Liver (tissue), 9 donors: ENCODE measurements around the gene OTOF. TPM values are rescaled to one million over a fixed set of nuclear protein-coding genes. Genes with fewer than 3 reads are reported as not detected.

Experiments used
- DNase-seq: peaks from one replicate; pipeline ENCODE4 v3.0.0-alpha.2; 2017; ENCODE audit warnings: low spot score
- H3K27ac ChIP-seq, 2 donors: one replicate each; pipeline ENCODE4 v1.7.0; 2013; ENCODE audit warnings: inconsistent platforms in 2 of 2, low read length in 2 of 2, control low read depth in 1 of 2, low read depth in 1 of 2, mild to moderate bottlenecking in 1 of 2
- H3K27me3 ChIP-seq, 4 donors: one replicate each; pipeline versions ENCODE4 v1.6.1 to v1.7.0; 2013; ENCODE audit warnings: low read length in 3 of 4, inconsistent platforms in 1 of 4, mild to moderate bottlenecking in 1 of 4, moderate library complexity in 1 of 4; ENCODE audit not compliant: control insufficient read depth in 4 of 4, insufficient read depth in 4 of 4
- H3K36me3 ChIP-seq, 4 donors: one replicate each; pipeline versions ENCODE4 v1.6.1 to v1.7.0; 2013; ENCODE audit warnings: low read length in 3 of 4, mild to moderate bottlenecking in 3 of 4, low read depth in 1 of 4, moderate library complexity in 1 of 4; ENCODE audit not compliant: control insufficient read depth in 4 of 4, insufficient read depth in 3 of 4
- H3K4me1 ChIP-seq, 4 donors: one replicate each; pipeline versions ENCODE4 v1.6.1 to v1.7.0; 2013; ENCODE audit warnings: low read length in 3 of 4, mild to moderate bottlenecking in 3 of 4, moderate library complexity in 1 of 4; ENCODE audit not compliant: control insufficient read depth in 4 of 4, insufficient read depth in 4 of 4
- H3K4me3 ChIP-seq, 3 donors: one replicate each; pipeline versions ENCODE4 v1.6.1 to v1.7.0; 2013; ENCODE audit warnings: low read length in 3 of 3, control low read depth in 1 of 3, low read depth in 1 of 3, mild to moderate bottlenecking in 1 of 3
- H3K9ac ChIP-seq, 2 donors: one replicate each; pipeline ENCODE4 v1.7.0; 2013; ENCODE audit warnings: low read length in 2 of 2, mild to moderate bottlenecking in 2 of 2, moderate library complexity in 2 of 2, control low read depth in 1 of 2, low read depth in 1 of 2
- H3K9me3 ChIP-seq, 4 donors: one replicate each; pipeline versions ENCODE4 v1.6.1 to v1.7.0; 2013; ENCODE audit warnings: low read length in 3 of 4; ENCODE audit not compliant: control insufficient read depth in 4 of 4
- EGR1 ChIP-seq, 2 donors: IDR thresholded peaks; 2 replicates each; pipeline ENCODE4 v1.6.1; 2016 to 2018; ENCODE audit warnings: antibody characterized with exemption in 2 of 2, low read depth in 2 of 2
- FOXA1 ChIP-seq: IDR thresholded peaks from 2 replicates; pipeline ENCODE4 v1.6.1; 2016; ENCODE audit warnings: antibody characterized with exemption
- FOXA2 ChIP-seq: IDR thresholded peaks from 2 replicates; pipeline ENCODE4 v1.6.1; 2016; ENCODE audit warnings: antibody characterized with exemption
- HNF4A ChIP-seq, 2 donors: conservative IDR thresholded peaks; 2 replicates each; pipeline ENCODE4 v1.6.1; 2016; ENCODE audit warnings: antibody characterized with exemption in 2 of 2, mild to moderate bottlenecking in 2 of 2
- HNF4G ChIP-seq: IDR thresholded peaks from 2 replicates; pipeline ENCODE4 v1.6.1; 2016; ENCODE audit warnings: antibody characterized with exemption
- JUND ChIP-seq, 2 donors: IDR thresholded peaks; 2 replicates each; pipeline ENCODE4 v1.6.1; 2016; ENCODE audit warnings: antibody characterized with exemption in 2 of 2
- NR2F2 ChIP-seq: IDR thresholded peaks from 2 replicates; pipeline ENCODE4 v1.6.1; 2016; ENCODE audit warnings: antibody characterized with exemption
- RAD21 ChIP-seq, 2 donors: IDR thresholded peaks; 2 replicates each; pipeline ENCODE4 v1.6.1; 2016; ENCODE audit warnings: antibody characterized with exemption in 2 of 2, mild to moderate bottlenecking in 2 of 2
- RXRA ChIP-seq, 2 donors: IDR thresholded peaks; 2 replicates each; pipeline ENCODE4 v1.6.1; 2017 to 2018; ENCODE audit warnings: antibody characterized with exemption in 2 of 2, mild to moderate bottlenecking in 1 of 2
- SP1 ChIP-seq: IDR thresholded peaks from 2 replicates; pipeline ENCODE4 v1.6.1; 2018; ENCODE audit warnings: antibody characterized with exemption, mild to moderate bottlenecking
- TAF1 ChIP-seq: conservative IDR thresholded peaks from 2 replicates; pipeline ENCODE4 v1.6.1; 2016; ENCODE audit warnings: antibody characterized with exemption, mild to moderate bottlenecking
- YY1 ChIP-seq: IDR thresholded peaks from 2 replicates; pipeline ENCODE4 v1.6.1; 2016; ENCODE audit warnings: antibody characterized with exemption, mild to moderate bottlenecking
- WGBS: extraction: QIAGEN DNeasy Blood & Tissue Kit; methylation state at CpG from one replicate; pipeline ENCODE4 v1.1.7; 2013; 5-methylcytosine and 5-hydroxymethylcytosine counted together
- polyA plus RNA-seq, 2 donors: library from polyadenylated mRNA; stranded (reverse) in 1 of 2; unstranded in 1 of 2; fragments of 200-250 nt in 1 of 2; fragments of >200 nt in 1 of 2; fragmentation: Nextera tagmentation in 1 of 2; extraction: Ambion mirVana in 1 of 2; gene quantifications; one replicate each; pipeline versions ENCODE4 v1.2.1 to v1.2.3, GENCODE V29; 2013 to 2015
- total RNA-seq, 2 donors: library from RNA; depleted of rRNA; stranded (reverse); fragments of >200 nt; gene quantifications; one replicate each; pipeline ENCODE4 v1.2.3, GENCODE V29; 2014
- TF ChIP-seq, protein P1 (sequence below): IDR thresholded peaks from 2 replicates; pipeline ENCODE4 v1.6.1; 2016; ENCODE audit warnings: antibody characterized with exemption
- TF ChIP-seq, protein P2 (sequence below): IDR thresholded peaks from 2 replicates; pipeline ENCODE4 v1.6.1; 2016; ENCODE audit warnings: antibody characterized with exemption, mild to moderate bottlenecking
- TF ChIP-seq, protein P3 (sequence below): IDR thresholded peaks from 2 replicates; pipeline ENCODE4 v1.6.1; 2016; ENCODE audit warnings: antibody characterized with exemption
- TF ChIP-seq, protein P4 (sequence below): fragments of 150-350 bp; IDR thresholded peaks from 2 replicates; pipeline ENCODE4 v1.5.1; 2017; ENCODE audit warnings: improper control_type of control experiment, low read depth, low read length; ENCODE audit not compliant: missing input control
- TF ChIP-seq, protein P5 (sequence below): IDR thresholded peaks from 2 replicates; pipeline ENCODE4 v1.6.1; 2016; ENCODE audit warnings: antibody characterized with exemption
- donor health status: healthy.
- donor health status: healthy.
- donor health status: healthy.
- donor health status: healthy.
- donor health status: healthy.

OTOF gene
- total and polyA plus RNA-seq, 4 donors, result 0.06 to 0.28 (median 0.07) TPM; not detected in 1

GRCh38 chr2:26454561-26455001 is 23.3 kb downstream of the OTOF start:
- H3K9me3 ChIP-seq, result no peaks in the 10 kb centered on the region
- no peak overlapping the region for H3K9ac ChIP-seq
- no peak overlapping the region for H3K4me3 ChIP-seq
- no peaks in the 10 kb centered on the region for H3K36me3 ChIP-seq
- H3K27me3 ChIP-seq, result peaks cover 0 to 3% (median 0%) of the 10 kb centered on the region in 4 donors
- peaks cover 0 to 6% (median 0%) of the 10 kb centered on the region in 4 donors for H3K4me1 ChIP-seq
- WGBS, result 96% methylated on average over 10 of the region's 10 CpGs
- DNase-seq, result no peak
- H3K27ac ChIP-seq, result no peak overlapping the region
- no peak for TF ChIP-seq HNF4G
- no peak for TF ChIP-seq NR2F2
- TF ChIP-seq, protein P1, sequence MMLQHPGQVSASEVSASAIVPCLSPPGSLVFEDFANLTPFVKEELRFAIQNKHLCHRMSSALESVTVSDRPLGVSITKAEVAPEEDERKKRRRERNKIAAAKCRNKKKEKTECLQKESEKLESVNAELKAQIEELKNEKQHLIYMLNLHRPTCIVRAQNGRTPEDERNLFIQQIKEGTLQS, result no peak
- no peak for TF ChIP-seq SP1
- no peak for TF ChIP-seq FOXA1
- no peak for TF ChIP-seq YY1

DNA sequence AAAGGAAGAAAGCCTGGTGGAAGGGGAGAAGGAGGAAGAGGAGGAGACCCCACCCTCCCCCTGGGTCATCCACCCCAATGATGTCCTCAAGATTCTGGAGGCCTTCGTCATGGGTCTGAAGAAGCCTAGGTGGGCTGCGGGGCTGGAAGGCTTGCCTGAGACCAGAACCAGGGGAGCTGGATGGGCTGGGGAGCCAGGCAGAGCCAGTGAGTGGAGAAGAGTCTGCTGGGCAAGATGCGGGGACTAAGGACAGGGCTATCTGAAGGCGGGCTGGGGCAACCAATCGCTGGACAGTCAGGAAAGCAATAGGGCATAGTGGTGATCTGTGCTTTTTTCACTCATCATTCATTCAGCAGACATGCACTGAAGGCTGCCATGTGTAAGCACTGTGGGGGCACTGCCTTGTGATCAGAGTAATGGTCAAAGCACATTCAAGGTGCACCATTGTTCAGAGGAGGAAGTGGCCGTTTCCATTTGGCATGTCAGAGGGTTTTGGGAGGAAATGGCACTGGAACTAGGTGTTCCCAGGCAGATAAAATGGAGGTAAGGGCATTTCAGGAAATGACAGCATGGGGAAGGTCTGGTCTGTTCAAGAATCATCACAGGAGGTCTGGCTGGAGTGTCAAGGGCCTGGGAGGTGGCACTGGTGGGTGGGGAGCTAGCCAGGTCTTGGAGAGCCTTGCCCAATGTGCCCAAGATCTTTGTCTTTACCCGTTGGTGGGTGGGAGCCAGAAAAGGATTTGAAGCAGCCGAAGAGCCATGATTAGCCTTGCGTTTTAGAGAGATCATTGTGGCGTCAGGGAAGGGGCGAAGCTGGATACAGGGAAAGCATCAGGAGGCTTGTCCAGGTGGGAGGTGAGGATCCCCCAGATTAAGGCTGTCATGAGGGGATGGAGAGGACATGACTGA is 24.2 kb downstream of the OTOF start:
- no peak for TF ChIP-seq RAD21 (IDR thresholded peaks at IDR 0.05)
- TF ChIP-seq FOXA2, result no peak
- TF ChIP-seq, protein P2, sequence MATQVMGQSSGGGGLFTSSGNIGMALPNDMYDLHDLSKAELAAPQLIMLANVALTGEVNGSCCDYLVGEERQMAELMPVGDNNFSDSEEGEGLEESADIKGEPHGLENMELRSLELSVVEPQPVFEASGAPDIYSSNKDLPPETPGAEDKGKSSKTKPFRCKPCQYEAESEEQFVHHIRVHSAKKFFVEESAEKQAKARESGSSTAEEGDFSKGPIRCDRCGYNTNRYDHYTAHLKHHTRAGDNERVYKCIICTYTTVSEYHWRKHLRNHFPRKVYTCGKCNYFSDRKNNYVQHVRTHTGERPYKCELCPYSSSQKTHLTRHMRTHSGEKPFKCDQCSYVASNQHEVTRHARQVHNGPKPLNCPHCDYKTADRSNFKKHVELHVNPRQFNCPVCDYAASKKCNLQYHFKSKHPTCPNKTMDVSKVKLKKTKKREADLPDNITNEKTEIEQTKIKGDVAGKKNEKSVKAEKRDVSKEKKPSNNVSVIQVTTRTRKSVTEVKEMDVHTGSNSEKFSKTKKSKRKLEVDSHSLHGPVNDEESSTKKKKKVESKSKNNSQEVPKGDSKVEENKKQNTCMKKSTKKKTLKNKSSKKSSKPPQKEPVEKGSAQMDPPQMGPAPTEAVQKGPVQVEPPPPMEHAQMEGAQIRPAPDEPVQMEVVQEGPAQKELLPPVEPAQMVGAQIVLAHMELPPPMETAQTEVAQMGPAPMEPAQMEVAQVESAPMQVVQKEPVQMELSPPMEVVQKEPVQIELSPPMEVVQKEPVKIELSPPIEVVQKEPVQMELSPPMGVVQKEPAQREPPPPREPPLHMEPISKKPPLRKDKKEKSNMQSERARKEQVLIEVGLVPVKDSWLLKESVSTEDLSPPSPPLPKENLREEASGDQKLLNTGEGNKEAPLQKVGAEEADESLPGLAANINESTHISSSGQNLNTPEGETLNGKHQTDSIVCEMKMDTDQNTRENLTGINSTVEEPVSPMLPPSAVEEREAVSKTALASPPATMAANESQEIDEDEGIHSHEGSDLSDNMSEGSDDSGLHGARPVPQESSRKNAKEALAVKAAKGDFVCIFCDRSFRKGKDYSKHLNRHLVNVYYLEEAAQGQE, result no peak
- TF ChIP-seq, protein P3, sequence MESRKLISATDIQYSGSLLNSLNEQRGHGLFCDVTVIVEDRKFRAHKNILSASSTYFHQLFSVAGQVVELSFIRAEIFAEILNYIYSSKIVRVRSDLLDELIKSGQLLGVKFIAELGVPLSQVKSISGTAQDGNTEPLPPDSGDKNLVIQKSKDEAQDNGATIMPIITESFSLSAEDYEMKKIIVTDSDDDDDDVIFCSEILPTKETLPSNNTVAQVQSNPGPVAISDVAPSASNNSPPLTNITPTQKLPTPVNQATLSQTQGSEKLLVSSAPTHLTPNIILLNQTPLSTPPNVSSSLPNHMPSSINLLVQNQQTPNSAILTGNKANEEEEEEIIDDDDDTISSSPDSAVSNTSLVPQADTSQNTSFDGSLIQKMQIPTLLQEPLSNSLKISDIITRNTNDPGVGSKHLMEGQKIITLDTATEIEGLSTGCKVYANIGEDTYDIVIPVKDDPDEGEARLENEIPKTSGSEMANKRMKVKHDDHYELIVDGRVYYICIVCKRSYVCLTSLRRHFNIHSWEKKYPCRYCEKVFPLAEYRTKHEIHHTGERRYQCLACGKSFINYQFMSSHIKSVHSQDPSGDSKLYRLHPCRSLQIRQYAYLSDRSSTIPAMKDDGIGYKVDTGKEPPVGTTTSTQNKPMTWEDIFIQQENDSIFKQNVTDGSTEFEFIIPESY, result no peak
- no peak for TF ChIP-seq JUND (IDR thresholded peaks at IDR 0.05)
- TF ChIP-seq HNF4A (conservative IDR thresholded peaks at IDR 0.05), result no peak
- no peak for TF ChIP-seq FOXA1
- no peak for TF ChIP-seq EGR1 (IDR thresholded peaks at IDR 0.05; ENCODE audit: low read depth in 2 of 2)
- no peak for TF ChIP-seq NR2F2
- TF ChIP-seq, protein P4, sequence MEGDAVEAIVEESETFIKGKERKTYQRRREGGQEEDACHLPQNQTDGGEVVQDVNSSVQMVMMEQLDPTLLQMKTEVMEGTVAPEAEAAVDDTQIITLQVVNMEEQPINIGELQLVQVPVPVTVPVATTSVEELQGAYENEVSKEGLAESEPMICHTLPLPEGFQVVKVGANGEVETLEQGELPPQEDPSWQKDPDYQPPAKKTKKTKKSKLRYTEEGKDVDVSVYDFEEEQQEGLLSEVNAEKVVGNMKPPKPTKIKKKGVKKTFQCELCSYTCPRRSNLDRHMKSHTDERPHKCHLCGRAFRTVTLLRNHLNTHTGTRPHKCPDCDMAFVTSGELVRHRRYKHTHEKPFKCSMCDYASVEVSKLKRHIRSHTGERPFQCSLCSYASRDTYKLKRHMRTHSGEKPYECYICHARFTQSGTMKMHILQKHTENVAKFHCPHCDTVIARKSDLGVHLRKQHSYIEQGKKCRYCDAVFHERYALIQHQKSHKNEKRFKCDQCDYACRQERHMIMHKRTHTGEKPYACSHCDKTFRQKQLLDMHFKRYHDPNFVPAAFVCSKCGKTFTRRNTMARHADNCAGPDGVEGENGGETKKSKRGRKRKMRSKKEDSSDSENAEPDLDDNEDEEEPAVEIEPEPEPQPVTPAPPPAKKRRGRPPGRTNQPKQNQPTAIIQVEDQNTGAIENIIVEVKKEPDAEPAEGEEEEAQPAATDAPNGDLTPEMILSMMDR, result no peak
- TF ChIP-seq, protein P5, sequence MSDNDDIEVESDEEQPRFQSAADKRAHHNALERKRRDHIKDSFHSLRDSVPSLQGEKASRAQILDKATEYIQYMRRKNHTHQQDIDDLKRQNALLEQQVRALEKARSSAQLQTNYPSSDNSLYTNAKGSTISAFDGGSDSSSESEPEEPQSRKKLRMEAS, result no peak
- TF ChIP-seq RXRA (IDR thresholded peaks at IDR 0.05), result no peak
- TF ChIP-seq SP1, result no peak
- TF ChIP-seq TAF1, result no peak
- no peak for TF ChIP-seq HNF4G
- TF ChIP-seq YY1, result no peak
- TF ChIP-seq, protein P1, result no peak
- H3K9ac ChIP-seq, result no peak overlapping the region

More for the DNA sequence above, 24.2 kb downstream of the OTOF start:
- DNase-seq, result no peak
- Histone ChIP-seq H3K27me3 (peaks cover 0 to 3% (median 0%) of the 10 kb centered on the region in 4 donors), H3K9me3 (no peaks in the 10 kb centered on the region), H3K36me3 (no peaks in the 10 kb centered on the region), H3K27ac (no peak overlapping the region), H3K4me1 (peaks cover 0 to 6% (median 0%) of the 10 kb centered on the region in 4 donors), H3K4me3 (no peak overlapping the region)
- 87% methylated on average over 11 of the region's 11 CpGs for WGBS
